HCT116 (cell line): ENCODE measurements around the gene TNFSF12. TPM values are rescaled to one million over a fixed set of nuclear protein-coding genes. Genes with fewer than 3 reads are reported as not detected.

Experiments
- ATAC-seq: fragments of 200-7000 bp; cut with Tn5 transposase; 2 replicates; pipeline ENCODE4 v1.9.1; 2020; ENCODE audit warnings: mild to moderate bottlenecking, moderate library complexity
- BruUV-seq: library from RNA; stranded (reverse); fragments of 400-500 nt; replicated peaks from 2 replicates; lab custom pipeline; 2021; lab: Mats Ljungman, UMichigan
- CTCF ChIA-PET: fragments of 300-600 bp; sonication (Branson Sonifier 250); formaldehyde crosslinking; loops from one replicate; lab custom pipeline; 2021; ENCODE audit warnings: antibody characterized with exemption; lab: Charles Lee
- POLR2A ChIA-PET: fragments of 300-600, 350-600 bp; sonication (Branson Sonifier 250); formaldehyde crosslinking; loops from one replicate; lab custom pipeline; 2021; ENCODE audit warnings: antibody characterized with exemption; lab: Charles Lee
- RAD21 ChIA-PET, 2 experiments: fragments of 300-600 bp; sonication (Branson Sonifier 250); formaldehyde crosslinking; loops; one replicate each; lab custom pipeline; 2023; ENCODE audit warnings: low total read pairs in 2 of 2; ENCODE audit not compliant: uncharacterized antibody in 2 of 2, unreplicated experiment in 2 of 2, low non-redundant PET in 1 of 2; lab: Charles Lee
- DNase-seq: peaks from one replicate; pipeline ENCODE4 v3.0.0-alpha.2; 2010; ENCODE audit warnings: low read depth, low spot score
- H2AFZ ChIP-seq: fragments of 200-600 bp; shearing (Covaris generic), sonication (generic); 2 replicates; pipeline ENCODE4 v1.6.1; 2017; ENCODE audit warnings: low read depth, mixed run types, mixed read lengths, antibody characterized with exemption, low read length; ENCODE audit not compliant: poor library complexity, severe bottlenecking
- H3K27ac ChIP-seq: 2 replicates; pipeline ENCODE4 v1.5.1; 2012; ENCODE audit warnings: low read depth, low read length
- H3K27me3 ChIP-seq: fragments of 200-600 bp; sonication (generic); 2 replicates; pipeline ENCODE4 v1.6.1; 2016; ENCODE audit warnings: mixed run types, low read length, mixed read lengths; ENCODE audit not compliant: insufficient read depth
- H3K36me3 ChIP-seq, 2 experiments: fragments of 200-500 bp in 1 of 2; fragments of 200-600 bp in 1 of 2; sonication (Bioruptor generic) in 1 of 2; sonication (generic) in 1 of 2; 2 replicates each; pipeline versions ENCODE4 v1.5.1 to v1.6.1; 2014 to 2016; ENCODE audit warnings: low read length in 2 of 2, inconsistent platforms in 1 of 2, mixed read lengths in 1 of 2, mixed run types in 1 of 2; ENCODE audit not compliant: insufficient read depth in 2 of 2, control insufficient read depth in 1 of 2
- H3K4me1 ChIP-seq, 2 experiments: fragments of 200-600 bp in 1 of 2; sonication (generic) in 1 of 2; 2 replicates each; pipeline versions ENCODE4 v1.5.1 to v1.6.1; 2012 to 2017; ENCODE audit warnings: low read length in 2 of 2, inconsistent platforms in 1 of 2, mild to moderate bottlenecking in 1 of 2, mixed read lengths in 1 of 2, mixed run types in 1 of 2, moderate library complexity in 1 of 2; ENCODE audit not compliant: insufficient read depth in 2 of 2, control insufficient read depth in 1 of 2
- H3K4me2 ChIP-seq: fragments of 200-600 bp; sonication (generic); 2 replicates; pipeline ENCODE4 v1.6.1; 2017; ENCODE audit warnings: mixed run types, low read length, mixed read lengths
- H3K4me3 ChIP-seq, 2 experiments: fragments of 200-600 bp in 1 of 2; sonication (generic) in 1 of 2; replicated peaks in 1 of 2; 2 replicates each; pipeline ENCODE4 v1.5.1; 2011 to 2016; ENCODE audit warnings: low read length in 2 of 2, control low read depth in 1 of 2, low read depth in 1 of 2, mild to moderate bottlenecking in 1 of 2, mixed read lengths in 1 of 2, mixed run types in 1 of 2
- H3K79me2 ChIP-seq: fragments of 200-600 bp; sonication (generic); 2 replicates; pipeline ENCODE4 v1.6.1; 2017; ENCODE audit warnings: mild to moderate bottlenecking, mixed run types, low read length, moderate library complexity, mixed read lengths; ENCODE audit not compliant: insufficient read depth
- H3K9ac ChIP-seq: fragments of 200-600 bp; sonication (generic); 2 replicates; pipeline ENCODE4 v1.6.1; 2016; ENCODE audit warnings: low read length, mixed read lengths
- H3K9me2 ChIP-seq: fragments of 200-600 bp; sonication (generic), shearing (Covaris generic); 2 replicates; pipeline ENCODE4 v1.6.1; 2017; ENCODE audit warnings: mixed run types, mild to moderate bottlenecking, moderate library complexity; ENCODE audit not compliant: insufficient read depth
- H3K9me3 ChIP-seq, 2 experiments: fragments of 200-500 bp in 1 of 2; fragments of 200-600 bp in 1 of 2; sonication (Bioruptor generic) in 1 of 2; sonication (generic) in 1 of 2; 2 replicates each; pipeline ENCODE4 v1.6.1; 2014 to 2017; ENCODE audit warnings: low read length in 2 of 2, mixed read lengths in 2 of 2, inconsistent platforms in 1 of 2, low read depth in 1 of 2, mild to moderate bottlenecking in 1 of 2, mixed run types in 1 of 2, moderate library complexity in 1 of 2; ENCODE audit not compliant: control insufficient read depth in 1 of 2, insufficient read depth in 1 of 2
- H4K20me1 ChIP-seq: fragments of 200-600 bp; sonication (generic), shearing (Covaris generic); 2 replicates; pipeline ENCODE4 v1.6.1; 2017; ENCODE audit warnings: mixed run types, mild to moderate bottlenecking, moderate library complexity; ENCODE audit not compliant: insufficient read depth
- CBX3 ChIP-seq: IDR thresholded peaks from 2 replicates; pipeline ENCODE4 v1.6.1; 2012; ENCODE audit warnings: low read depth
- CEBPB ChIP-seq: IDR thresholded peaks from 2 replicates; pipeline ENCODE4 v1.6.1; 2012; ENCODE audit warnings: low read depth
- EGR1 ChIP-seq: IDR thresholded peaks from 2 replicates; pipeline ENCODE4 v1.6.1; 2012; ENCODE audit warnings: low read depth
- EZH2 ChIP-seq: fragments of 200-600 bp; sonication (generic); IDR thresholded peaks from 2 replicates; pipeline ENCODE4 v1.6.1; 2017; ENCODE audit warnings: antibody characterized with exemption, mixed run types
- EZH2phosphoT487 ChIP-seq: fragments of 200-600 bp; IDR thresholded peaks from 2 replicates; pipeline ENCODE4 v1.6.1; 2018; ENCODE audit warnings: antibody characterized with exemption, borderline replicate concordance
- FOSL1 ChIP-seq: IDR thresholded peaks from 2 replicates; pipeline ENCODE4 v1.6.1; 2012; ENCODE audit warnings: low read depth
- JUND ChIP-seq: IDR thresholded peaks from 2 replicates; pipeline ENCODE4 v1.6.1; 2012
- POLR2A ChIP-seq: IDR thresholded peaks from 2 replicates; pipeline ENCODE4 v1.7.0; 2011; ENCODE audit warnings: borderline replicate concordance; ENCODE audit not compliant: insufficient read depth, insufficient read length; ENCODE audit errors: extremely low read depth
- POLR2AphosphoS5 ChIP-seq: IDR thresholded peaks from 2 replicates; pipeline ENCODE4 v1.6.1; 2011; ENCODE audit warnings: mild to moderate bottlenecking, low read depth, low read length, moderate library complexity
- SP1 ChIP-seq: IDR thresholded peaks from 2 replicates; pipeline ENCODE4 v1.6.1; 2012; ENCODE audit warnings: low read depth
- SRF ChIP-seq: IDR thresholded peaks from 2 replicates; pipeline ENCODE4 v1.6.1; 2012; ENCODE audit warnings: low read depth
- TCF7L2 ChIP-seq: IDR thresholded peaks from 2 replicates; pipeline ENCODE4 v1.7.0; 2011; ENCODE audit warnings: borderline replicate concordance, inconsistent platforms; ENCODE audit not compliant: insufficient read depth, insufficient read length; ENCODE audit errors: extremely low read depth
- YY1 ChIP-seq: IDR thresholded peaks from 2 replicates; pipeline ENCODE4 v1.6.1; 2011; ENCODE audit warnings: low read length, low read depth, moderate library complexity, mild to moderate bottlenecking; ENCODE audit not compliant: insufficient replicate concordance; ENCODE audit errors: extremely low read depth
- ZFX ChIP-seq: fragments of 450-650 bp; IDR thresholded peaks from 2 replicates; pipeline ENCODE4 v1.6.1; 2017
- ZNF274 ChIP-seq: fragments of 200-500 bp; sonication (Bioruptor generic); IDR thresholded peaks from 2 replicates; pipeline ENCODE4 v1.6.1; 2014; ENCODE audit warnings: mild to moderate bottlenecking, low read depth, low read length, inconsistent platforms
- intact Hi-C: fragments of 100-400 bp; cut with micrococcal nuclease; formaldehyde crosslinking; loops from 2 replicates; pipeline ENCODE4 v1.10.0; 2022
- total RNA-seq: library from RNA; stranded (reverse); gene quantifications from one replicate; pipeline ENCODE4 v1.2.1, GENCODE V29; 2021; ENCODE audit not compliant: unreplicated experiment
- TF ChIP-seq, protein P1 (sequence below): IDR thresholded peaks from 2 replicates; pipeline ENCODE4 v1.6.1; 2012
- TF ChIP-seq, protein P2 (sequence below), 3 experiments: fragments of 200-600 bp in 1 of 3; sonication (generic) in 1 of 3; IDR thresholded peaks in 2 of 3; conservative IDR thresholded peaks in 1 of 3; 2 replicates each; pipeline ENCODE4 v1.5.1; 2012 to 2017; ENCODE audit warnings: low read depth in 2 of 3, low read length in 2 of 3, antibody characterized with exemption in 1 of 3, borderline replicate concordance in 1 of 3, control low read depth in 1 of 3, mild to moderate bottlenecking in 1 of 3, mixed read lengths in 1 of 3, mixed run types in 1 of 3, moderate library complexity in 1 of 3; ENCODE audit not compliant: insufficient read depth in 1 of 3
- TF ChIP-seq, protein P3 (sequence below): IDR thresholded peaks from 2 replicates; pipeline ENCODE4 v1.6.1; 2011; ENCODE audit warnings: mild to moderate bottlenecking, low read length, moderate library complexity; ENCODE audit not compliant: insufficient replicate concordance; ENCODE audit errors: extremely low read depth
- TF ChIP-seq, protein P4 (sequence below): IDR thresholded peaks from 2 replicates; pipeline ENCODE4 v1.6.1; 2012

TNFSF12 gene
- total RNA-seq, 1 experiment from 2014 or later = 12.3 TPM

DNA sequence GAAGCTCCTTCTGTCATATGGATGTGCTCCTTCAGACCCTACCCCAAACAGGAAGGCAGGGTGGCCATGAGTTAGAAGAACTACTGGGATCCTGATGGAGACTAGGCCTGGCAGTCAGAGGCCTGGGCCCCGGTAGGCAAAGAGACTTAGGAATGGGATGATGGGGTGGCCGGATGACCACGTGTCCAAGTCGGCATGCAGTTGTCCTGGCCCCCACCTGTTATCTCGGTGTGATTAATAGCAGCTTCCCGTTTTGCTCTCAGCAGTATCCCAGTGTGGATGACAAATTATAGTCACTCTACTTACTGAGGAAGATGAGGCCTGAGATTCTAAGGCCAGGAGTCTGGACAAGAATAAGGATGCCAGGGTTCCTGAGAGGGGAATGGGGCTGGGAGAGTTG lies 1.5 kb downstream of the TNFSF12 start:
- ATAC-seq (no peak), DNase-seq (no peak)
- H3K4me1 ChIP-seq = peaks cover 6 to 16% of the 10 kb centered on the region in 2 experiments
- no peaks in the 10 kb centered on the region for H4K20me1 ChIP-seq
- H3K27me3 ChIP-seq = no peaks in the 10 kb centered on the region
- no TSS peak for BruUV-seq
- intact Hi-C loops = no loop called here
- H3K9ac ChIP-seq = no peak overlapping the region
- no peak overlapping the region for H2AFZ ChIP-seq
- H3K4me3 ChIP-seq = no peak overlapping the region
- H3K79me2 ChIP-seq = no peaks in the 10 kb centered on the region
- no peaks in the 10 kb centered on the region for H3K36me3 ChIP-seq
- H3K9me3 ChIP-seq = no peaks in the 10 kb centered on the region
- H3K27ac ChIP-seq = no peak overlapping the region
- ChIA-PET POLR2A (no interaction called here), CTCF (no interaction called here), RAD21 (no interaction called here)
- no peaks in the 10 kb centered on the region for H3K9me2 ChIP-seq
- TF ChIP-seq SP1 = no peak
- TF ChIP-seq EGR1 = no peak
- TF ChIP-seq CEBPB = no peak
- TF ChIP-seq, protein P1, sequence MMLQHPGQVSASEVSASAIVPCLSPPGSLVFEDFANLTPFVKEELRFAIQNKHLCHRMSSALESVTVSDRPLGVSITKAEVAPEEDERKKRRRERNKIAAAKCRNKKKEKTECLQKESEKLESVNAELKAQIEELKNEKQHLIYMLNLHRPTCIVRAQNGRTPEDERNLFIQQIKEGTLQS = no peak
- no peak for TF ChIP-seq ZFX
- TF ChIP-seq TCF7L2 = no peak
- TF ChIP-seq, protein P2, sequence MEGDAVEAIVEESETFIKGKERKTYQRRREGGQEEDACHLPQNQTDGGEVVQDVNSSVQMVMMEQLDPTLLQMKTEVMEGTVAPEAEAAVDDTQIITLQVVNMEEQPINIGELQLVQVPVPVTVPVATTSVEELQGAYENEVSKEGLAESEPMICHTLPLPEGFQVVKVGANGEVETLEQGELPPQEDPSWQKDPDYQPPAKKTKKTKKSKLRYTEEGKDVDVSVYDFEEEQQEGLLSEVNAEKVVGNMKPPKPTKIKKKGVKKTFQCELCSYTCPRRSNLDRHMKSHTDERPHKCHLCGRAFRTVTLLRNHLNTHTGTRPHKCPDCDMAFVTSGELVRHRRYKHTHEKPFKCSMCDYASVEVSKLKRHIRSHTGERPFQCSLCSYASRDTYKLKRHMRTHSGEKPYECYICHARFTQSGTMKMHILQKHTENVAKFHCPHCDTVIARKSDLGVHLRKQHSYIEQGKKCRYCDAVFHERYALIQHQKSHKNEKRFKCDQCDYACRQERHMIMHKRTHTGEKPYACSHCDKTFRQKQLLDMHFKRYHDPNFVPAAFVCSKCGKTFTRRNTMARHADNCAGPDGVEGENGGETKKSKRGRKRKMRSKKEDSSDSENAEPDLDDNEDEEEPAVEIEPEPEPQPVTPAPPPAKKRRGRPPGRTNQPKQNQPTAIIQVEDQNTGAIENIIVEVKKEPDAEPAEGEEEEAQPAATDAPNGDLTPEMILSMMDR (IDR thresholded peaks at IDR 0.05 in 2 of 3, conservative IDR thresholded peaks at IDR 0.05 in 1 of 3; ENCODE audit: borderline replicate concordance in 1 of 3, insufficient read depth in 1 of 3, low read depth in 2 of 3, low read length in 2 of 3) = no peak
- no peak for TF ChIP-seq FOSL1
- TF ChIP-seq JUND = no peak
- no peak for TF ChIP-seq EZH2phosphoT487
- TF ChIP-seq, protein P3, sequence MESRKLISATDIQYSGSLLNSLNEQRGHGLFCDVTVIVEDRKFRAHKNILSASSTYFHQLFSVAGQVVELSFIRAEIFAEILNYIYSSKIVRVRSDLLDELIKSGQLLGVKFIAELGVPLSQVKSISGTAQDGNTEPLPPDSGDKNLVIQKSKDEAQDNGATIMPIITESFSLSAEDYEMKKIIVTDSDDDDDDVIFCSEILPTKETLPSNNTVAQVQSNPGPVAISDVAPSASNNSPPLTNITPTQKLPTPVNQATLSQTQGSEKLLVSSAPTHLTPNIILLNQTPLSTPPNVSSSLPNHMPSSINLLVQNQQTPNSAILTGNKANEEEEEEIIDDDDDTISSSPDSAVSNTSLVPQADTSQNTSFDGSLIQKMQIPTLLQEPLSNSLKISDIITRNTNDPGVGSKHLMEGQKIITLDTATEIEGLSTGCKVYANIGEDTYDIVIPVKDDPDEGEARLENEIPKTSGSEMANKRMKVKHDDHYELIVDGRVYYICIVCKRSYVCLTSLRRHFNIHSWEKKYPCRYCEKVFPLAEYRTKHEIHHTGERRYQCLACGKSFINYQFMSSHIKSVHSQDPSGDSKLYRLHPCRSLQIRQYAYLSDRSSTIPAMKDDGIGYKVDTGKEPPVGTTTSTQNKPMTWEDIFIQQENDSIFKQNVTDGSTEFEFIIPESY = no peak
- TF ChIP-seq, protein P4, sequence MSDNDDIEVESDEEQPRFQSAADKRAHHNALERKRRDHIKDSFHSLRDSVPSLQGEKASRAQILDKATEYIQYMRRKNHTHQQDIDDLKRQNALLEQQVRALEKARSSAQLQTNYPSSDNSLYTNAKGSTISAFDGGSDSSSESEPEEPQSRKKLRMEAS = no peak
- TF ChIP-seq POLR2A = no peak
- no peak for TF ChIP-seq CBX3
- no peak for TF ChIP-seq YY1
- no peak for TF ChIP-seq SRF
- no peak for TF ChIP-seq POLR2AphosphoS5
- no peak for TF ChIP-seq EZH2
- TF ChIP-seq ZNF274 = no peak
- H3K4me2 ChIP-seq = no peak overlapping the region
